Heart left ventricle (tissue), 16 donors: ENCODE results near the gene KLF9. TPM values are rescaled to one million over a fixed set of nuclear protein-coding genes. Genes with fewer than 3 reads are reported as not detected.

Experiments
- ATAC-seq, 4 donors: fragments of 200-7000 bp; cut with Tn5 transposase; one replicate each; pipeline ENCODE4 v1.9.1; 2020 to 2022; ENCODE audit warnings: moderate library complexity in 4 of 4, mild to moderate bottlenecking in 3 of 4, moderate number of reproducible peaks in 1 of 4
- DNase-seq, 5 donors: peaks; one replicate each; pipeline ENCODE4 v3.0.0-alpha.2; 2020
- H3K27ac ChIP-seq, 12 donors: fragments of 200-600 bp; sonication (generic) in 4 of 12; one replicate each; pipeline versions ENCODE4 v1.5.0 to v1.8.0; 2016 to 2022; ENCODE audit warnings: mild to moderate bottlenecking in 2 of 12
- H3K27me3 ChIP-seq, 9 donors: fragments of 200-600 bp; sonication (generic) in 2 of 9; one replicate each; pipeline versions ENCODE4 v1.5.1 to v1.8.0; 2016 to 2022; ENCODE audit warnings: mild to moderate bottlenecking in 3 of 9
- H3K36me3 ChIP-seq, 9 donors: fragments of 200-600 bp; sonication (generic) in 2 of 9; one replicate each; pipeline versions ENCODE4 v1.5.0 to v1.8.0; 2018 to 2022; ENCODE audit warnings: mild to moderate bottlenecking in 2 of 9
- H3K4me1 ChIP-seq, 12 donors: fragments of 200-600 bp; sonication (generic) in 4 of 12; one replicate each; pipeline versions ENCODE4 v1.5.0 to v1.8.0; 2016 to 2022; ENCODE audit warnings: mild to moderate bottlenecking in 3 of 12
- H3K4me3 ChIP-seq, 12 donors: fragments of 200-600 bp; sonication (generic) in 4 of 12; one replicate each; pipeline versions ENCODE4 v1.5.0 to v1.8.0; 2017 to 2022; ENCODE audit warnings: mild to moderate bottlenecking in 9 of 12, moderate library complexity in 4 of 12
- H3K9me3 ChIP-seq, 12 donors: fragments of 200-600 bp; sonication (generic) in 4 of 12; one replicate each; pipeline versions ENCODE4 v1.5.0 to v1.8.0; 2016 to 2022; ENCODE audit warnings: mild to moderate bottlenecking in 1 of 12
- CTCF ChIP-seq, 12 donors: fragments of 200-600 bp; sonication (generic) in 4 of 12; IDR thresholded peaks; one replicate each; pipeline versions ENCODE4 v1.5.0 to v1.8.0; 2018 to 2022; ENCODE audit warnings: antibody characterized with exemption in 12 of 12, mild to moderate bottlenecking in 5 of 12
- POLR2A ChIP-seq, 2 donors: fragments of 450-650 bp; IDR thresholded peaks; one replicate each; pipeline ENCODE4 v1.6.1; 2017; ENCODE audit warnings: antibody characterized with exemption in 2 of 2, mild to moderate bottlenecking in 2 of 2, moderate library complexity in 2 of 2
- WGBS, 4 donors: extraction: QIAGEN DNeasy Blood & Tissue Kit in 2 of 4; methylation state at CpG; one replicate each; pipeline versions ENCODE4 v1.1.5 to v1.1.7; 2013 to 2018; 5-methylcytosine and 5-hydroxymethylcytosine counted together
- intact Hi-C, 10 donors: fragments of 100-400 bp; cut with DNase I; formaldehyde crosslinking; loops; one replicate each; pipeline versions ENCODE4 v1.11.1 to v1.14.2; 2022
- polyA plus RNA-seq, 2 donors: library from polyadenylated mRNA; stranded (reverse); fragments of 200-250 nt; gene quantifications; one replicate each; pipeline ENCODE4 v1.2.3, GENCODE V29; 2013
- total RNA-seq, 9 donors: library from RNA; depleted of rRNA in 2 of 9; stranded (reverse); fragments of >200 nt in 2 of 9; fragmentation: NEBNext Ultra II Directional in 3 of 9; extraction: Animal tissue kit (Norgen Biotek cat#: 25700) in 3 of 9; gene quantifications; one replicate each; pipeline versions ENCODE4 v1.1.0 to v1.2.4, GENCODE V29; 2016 to 2023
- donor health status: ischemic (EF 13 %, LVEDD 7.1; RV severe dilation, severe dysfunction).
- donor health status: healthy with polysubstance abuse.
- donor health status: DM: no; HTN: yes; CAD: no.
- donor health status: DM: no; HTN: no; CAD: no.
- donor health status: ischemic (EF 25% LVEDD 6.9; RV normal size, moderate dysfunction).
- donor health status: ischemic (EF 25% LVEDD 5.7; RV mildly dilated, moderate dysfunction).
- donor health status: healthy.
- donor health status: DM: yes; HTN: yes; CAD: no.
- donor health status: ischemic (EF 35%, LVEDD 5.7; RV mildly dilated, moderate dysfunction).
- donor health status: nonischemic (EF 11% LVEDD 7.7; RV severe dilation, severe dysfunction).
- donor health status: DM: yes; HTN: yes; CAD: no.
- donor health status: PGD.
- donor health status: ischemic (EF 29% LVEDD 5.4; RV normal size, mild dysfunction).
- donor health status: nonischemic (EF 23%, LVEDD 6.1; RV moderate dilation, normal function).

Gene KLF9
- total and polyA plus RNA-seq, 11 donors: 25.8 to 74.8 (median 46.0) TPM

- Histone ChIP-seq H3K27ac (no peak overlapping the region), H3K4me1 (no peaks in the 10 kb centered on the region), H3K4me3 (no peak overlapping the region), H3K36me3 (no peaks in the 10 kb centered on the region), H3K9me3 (no peaks in the 10 kb centered on the region), H3K27me3 (no peaks in the 10 kb centered on the region)
- WGBS, 4 donors: 74 to 92% (median 78%) methylated on average over 2 of the region's 2 CpGs
- ATAC-seq: peak in 1 of 4 donors; percentile 27
- TF ChIP-seq CTCF (IDR thresholded peaks at IDR 0.05) (no peak), POLR2A (IDR thresholded peaks at IDR 0.05) (no peak)
- intact Hi-C loops: no loop called here
- no peak for DNase-seq
Observed at GRCh38 chr9:70449461-70449860, 35.0 kb upstream of the KLF9 start.

- TF ChIP-seq POLR2A (IDR thresholded peaks at IDR 0.05) (no peak), CTCF (IDR thresholded peaks at IDR 0.05) (no peak)
- H3K4me1 ChIP-seq: no peaks in the 10 kb centered on the region
- ATAC-seq (no peak), DNase-seq (no peak)
- intact Hi-C loops: no loop called here
- no peaks in the 10 kb centered on the region for H3K9me3 ChIP-seq
- no peaks in the 10 kb centered on the region for H3K36me3 ChIP-seq
- WGBS, 4 donors: 71 to 75% (median 73%) methylated on average over 1 of the region's 1 CpG
- H3K27me3 ChIP-seq: no peaks in the 10 kb centered on the region
- H3K4me3 ChIP-seq: no peak overlapping the region
- no peak overlapping the region for H3K27ac ChIP-seq
Observed at GRCh38 chr9:70448919-70449318, 34.5 kb upstream of the KLF9 start.

- Histone ChIP-seq H3K27me3 (no peaks in the 10 kb centered on the region), H3K4me3 (no peak overlapping the region), H3K36me3 (no peaks in the 10 kb centered on the region), H3K27ac (no peak overlapping the region), H3K4me1 (peaks cover 0 to 3% (median 0%) of the 10 kb centered on the region in 12 donors), H3K9me3 (no peaks in the 10 kb centered on the region)
- no peak for TF ChIP-seq POLR2A (IDR thresholded peaks at IDR 0.05)
- no peak for TF ChIP-seq CTCF (IDR thresholded peaks at IDR 0.05)
- no peak for DNase-seq
- no peak for ATAC-seq
- intact Hi-C loops: no loop called here
- 79 to 92% (median 90%) methylated on average over 1 of the region's 1 CpG for WGBS, 4 donors
Observed at GRCh38 chr9:70444904-70445303, 30.4 kb upstream of the KLF9 start.

- Histone ChIP-seq H3K4me3 (no peak overlapping the region), H3K4me1 (peaks cover 0 to 27% (median 10%) of the 10 kb centered on the region in 12 donors), H3K36me3 (no peaks in the 10 kb centered on the region), H3K9me3 (no peaks in the 10 kb centered on the region), H3K27me3 (no peaks in the 10 kb centered on the region), H3K27ac (no peak overlapping the region)
- WGBS, 4 donors: 79 to 94% (median 91%) methylated on average over 1 of the region's 1 CpG
- no peak for TF ChIP-seq CTCF (IDR thresholded peaks at IDR 0.05)
- no peak for TF ChIP-seq POLR2A (IDR thresholded peaks at IDR 0.05)
- intact Hi-C loops: no loop called here
- no peak for ATAC-seq
- no peak for DNase-seq
Observed at GRCh38 chr9:70442328-70442848, 27.9 kb upstream of the KLF9 start.
